AG10803 (cell line): ENCODE results near the gene SSH2.
A peak's percentile ranks its signal among the peaks of the same experiment; 100 is the strongest.

ENCODE experiments used
- DNase-seq: peaks from one replicate; pipeline ENCODE4 v3.0.0; 2010; ENCODE audit warnings: low read depth
- H3K4me3 ChIP-seq: 2 replicates; pipeline ENCODE4 v1.5.1; 2011; ENCODE audit warnings: mild to moderate bottlenecking, low read length, control low read depth
- CTCF ChIP-seq: conservative IDR thresholded peaks from 2 replicates; pipeline ENCODE4 v1.5.1; 2011; ENCODE audit warnings: mild to moderate bottlenecking, low read length, control low read depth, inconsistent platforms

Gene SSH2

GRCh38 chr17:29740017-29740416, 190.0 kb downstream of the SSH2 start:
- DNase-seq = no peak

GRCh38 chr17:29734640-29735039, 195.4 kb downstream of the SSH2 start:
- H3K4me3 ChIP-seq = no peak overlapping the region
- no peak for TF ChIP-seq CTCF
- peak; percentile 12 for DNase-seq

More at GRCh38 chr17:29740017-29740416, 190.0 kb downstream of the SSH2 start:
- no peak for TF ChIP-seq CTCF
- H3K4me3 ChIP-seq = no peak overlapping the region

- DNase-seq = peak; percentile 57
- TF ChIP-seq CTCF = no peak
- H3K4me3 ChIP-seq = no peak overlapping the region
Observed at GRCh38 chr17:29733166-29733565, 196.9 kb downstream of the SSH2 start.

- no peak overlapping the region for H3K4me3 ChIP-seq
- no peak for DNase-seq
- no peak for TF ChIP-seq CTCF
Observed at GRCh38 chr17:29732613-29733012, 197.4 kb downstream of the SSH2 start.

- H3K4me3 ChIP-seq = no peak overlapping the region
- TF ChIP-seq CTCF = no peak
Observed at GRCh38 chr17:29732209-29732608, 197.8 kb downstream of the SSH2 start.

GRCh38 chr17:29731589-29731929, 198.5 kb downstream of the SSH2 start:
- no peak for DNase-seq
- no peak overlapping the region for H3K4me3 ChIP-seq
- TF ChIP-seq CTCF = no peak

More at GRCh38 chr17:29732209-29732608, 197.8 kb downstream of the SSH2 start:
- no peak for DNase-seq

GRCh38 chr17:29728490-29728889, 201.5 kb downstream of the SSH2 start:
- no peak for TF ChIP-seq CTCF
- H3K4me3 ChIP-seq = no peak overlapping the region
- no peak for DNase-seq
